SJCRH30 (cell line): ENCODE results near the gene FBXW9. TPM values are rescaled to one million over a fixed set of nuclear protein-coding genes. Genes with fewer than 3 reads are reported as not detected.
"Not testable (repeated sequence)": the region's sequence is repeated elsewhere in the genome, so short reads cannot be mapped to it uniquely, and the experiment has no call there.

Source experiments
- DNase-seq, 2 experiments: peaks; one replicate each; pipeline ENCODE4 v3.0.0-alpha.2; 2015 to 2020
- H3K27ac ChIP-seq: fragments of 250-450 bp; sonication (Bioruptor Pico); 2 replicates; pipeline ENCODE4 v1.5.1; 2020; ENCODE audit warnings: mild to moderate bottlenecking, moderate library complexity
- H3K27me3 ChIP-seq: fragments of 250-450 bp; sonication (Bioruptor Pico); 2 replicates; pipeline ENCODE4 v1.5.1; 2020; ENCODE audit warnings: mild to moderate bottlenecking, moderate library complexity
- H3K36me3 ChIP-seq: fragments of 250-450 bp; sonication (Bioruptor Pico); 2 replicates; pipeline ENCODE4 v1.5.1; 2020; ENCODE audit warnings: mild to moderate bottlenecking, moderate library complexity
- H3K4me1 ChIP-seq: fragments of 250-450 bp; sonication (Bioruptor Pico); 2 replicates; pipeline ENCODE4 v1.5.1; 2020; ENCODE audit warnings: mild to moderate bottlenecking, moderate library complexity
- H3K4me3 ChIP-seq: fragments of 250-450 bp; sonication (Bioruptor Pico); 2 replicates; pipeline ENCODE4 v1.5.1; 2020; ENCODE audit warnings: mild to moderate bottlenecking, moderate library complexity
- H3K9me3 ChIP-seq: fragments of 250-450 bp; sonication (Bioruptor Pico); replicated peaks from 2 replicates; pipeline ENCODE4 v1.5.1; 2020; ENCODE audit warnings: mild to moderate bottlenecking, moderate library complexity
- total RNA-seq: library from RNA; depleted of rRNA; stranded (reverse); fragments of >200 nt; shearing (Covaris generic); gene quantifications from 2 replicates; pipeline ENCODE4 v1.2.3, GENCODE V29; 2014; rRNA removed

FBXW9 gene
- total RNA-seq: 7.8 and 8.3 TPM in 2 replicates

DNA sequence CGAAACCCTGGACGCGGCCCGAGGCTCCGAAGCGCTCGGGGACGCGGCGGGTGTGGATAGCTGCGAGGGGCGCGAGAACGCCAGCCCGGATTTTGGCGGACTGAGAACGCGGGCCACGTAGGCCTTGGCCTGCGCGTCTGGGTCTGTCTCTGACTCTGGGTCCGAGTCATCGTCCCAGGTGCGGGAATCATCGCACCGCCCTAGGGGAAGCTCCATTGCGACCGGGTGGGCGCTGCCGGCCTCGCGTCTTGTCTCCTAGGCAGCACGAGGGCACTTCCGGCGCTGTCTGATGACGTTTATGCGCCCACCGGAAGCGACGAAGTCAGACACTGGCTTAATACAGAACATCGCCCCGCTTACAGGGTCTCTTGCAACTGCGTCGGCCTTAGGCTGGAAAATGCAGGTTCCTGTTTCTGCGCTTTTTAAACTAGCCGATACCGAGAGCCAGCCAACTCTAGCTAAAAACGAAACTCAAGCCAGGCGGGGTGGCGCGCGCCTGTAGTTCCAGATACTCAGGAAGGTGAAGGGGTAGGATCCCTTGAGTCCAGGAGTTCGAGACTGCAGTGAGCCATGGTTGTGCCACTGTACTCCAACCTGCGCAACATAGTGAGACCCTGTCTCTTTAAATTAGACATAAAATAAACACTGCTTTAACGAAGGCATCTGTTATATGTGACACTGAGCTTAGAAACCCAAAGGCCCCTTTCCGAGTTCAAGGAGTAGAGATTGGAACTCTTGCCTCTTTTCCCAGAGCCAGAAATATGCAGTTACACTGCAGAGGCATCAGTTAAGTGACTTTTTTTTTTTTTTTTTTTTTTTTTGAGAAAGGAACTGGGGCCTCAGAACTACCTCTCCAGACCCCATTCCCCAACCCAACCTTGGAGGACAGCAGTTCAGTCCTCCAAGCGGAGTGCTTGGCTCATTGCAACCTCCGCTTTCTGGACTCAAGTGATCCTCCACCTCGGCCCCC, at the start of gene FBXW9:
Gene FBXW9, minus strand, starts transcription at position 266 of the 970 bp plus-strand sequence. Its CDS starts 50 bp downstream, at position 216.
- H3K27ac ChIP-seq: peak within 1 kb of the TSS; percentile 9; the same call in 1 of the 2 replicates
- peaks cover 3% of the 10 kb centered on the region; the same call in 1 of the 2 replicates for H3K4me1 ChIP-seq
- DNase-seq: peak; percentile 98 to 99
- no peaks in the 10 kb centered on the region for H3K9me3 ChIP-seq
- H3K4me3 ChIP-seq: peak within 1 kb of the TSS; percentile 70
- no peaks in the 10 kb centered on the region for H3K27me3 ChIP-seq
- peaks cover 18% of the 10 kb centered on the region for H3K36me3 ChIP-seq

- Histone ChIP-seq H3K27ac (no peak overlapping the region), H3K4me1 (peaks cover 35% of the 10 kb centered on the region), H3K27me3 (no peaks in the 10 kb centered on the region; the same call in 1 of the 2 replicates), H3K36me3 (peaks cover 20% of the 10 kb centered on the region), H3K9me3 (no peaks in the 10 kb centered on the region), H3K4me3 (no peak overlapping the region)
- peak; percentile 92 to 95 for DNase-seq
Observed at GRCh38 chr19:12745166-12745897, 48.9 kb upstream of the FBXW9 start.

DNA sequence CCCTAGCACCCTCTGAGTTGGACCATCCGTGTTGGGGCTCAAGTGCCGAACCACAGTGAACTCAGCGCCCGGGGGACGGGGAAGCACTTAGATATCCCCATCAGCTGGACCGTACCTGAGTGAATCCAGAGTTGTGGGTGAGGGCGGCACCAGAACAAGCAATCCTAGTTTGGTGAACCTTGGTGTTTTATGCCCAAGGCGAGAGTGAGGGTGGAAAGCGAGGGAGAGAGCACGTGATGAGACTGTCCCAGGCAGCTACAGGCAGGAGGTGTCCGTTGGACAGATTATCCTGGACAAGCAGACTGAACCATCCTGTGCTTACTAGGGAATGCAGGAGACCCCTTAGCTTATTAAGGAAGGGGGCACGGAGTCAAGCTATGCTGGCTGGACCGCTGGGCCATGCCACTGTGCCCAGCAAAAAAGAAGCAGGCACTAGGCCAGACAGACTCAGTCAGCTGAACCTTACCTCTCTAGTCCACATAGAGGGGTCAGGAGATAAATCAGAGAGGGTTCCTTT, 41.5 kb upstream of the FBXW9 start:
- H3K27me3 ChIP-seq: no peaks in the 10 kb centered on the region
- H3K4me1 ChIP-seq: peaks cover 10% of the 10 kb centered on the region; the same call in 1 of the 2 replicates
- no peak for DNase-seq
- no peaks in the 10 kb centered on the region for H3K9me3 ChIP-seq
- peak overlapping the region; percentile 82 for H3K4me3 ChIP-seq
- H3K27ac ChIP-seq: peak overlapping the region; percentile 99
- peaks cover 8% of the 10 kb centered on the region for H3K36me3 ChIP-seq

- DNase-seq: peak; percentile 100
Observed at GRCh38 chr19:12736995-12737834, 40.8 kb upstream of the FBXW9 start, which contains the start of gene GET3. GET3 (plus strand) TSS chr19:12737497; CDS start chr19:12737506, 9 bp downstream.

DNA sequence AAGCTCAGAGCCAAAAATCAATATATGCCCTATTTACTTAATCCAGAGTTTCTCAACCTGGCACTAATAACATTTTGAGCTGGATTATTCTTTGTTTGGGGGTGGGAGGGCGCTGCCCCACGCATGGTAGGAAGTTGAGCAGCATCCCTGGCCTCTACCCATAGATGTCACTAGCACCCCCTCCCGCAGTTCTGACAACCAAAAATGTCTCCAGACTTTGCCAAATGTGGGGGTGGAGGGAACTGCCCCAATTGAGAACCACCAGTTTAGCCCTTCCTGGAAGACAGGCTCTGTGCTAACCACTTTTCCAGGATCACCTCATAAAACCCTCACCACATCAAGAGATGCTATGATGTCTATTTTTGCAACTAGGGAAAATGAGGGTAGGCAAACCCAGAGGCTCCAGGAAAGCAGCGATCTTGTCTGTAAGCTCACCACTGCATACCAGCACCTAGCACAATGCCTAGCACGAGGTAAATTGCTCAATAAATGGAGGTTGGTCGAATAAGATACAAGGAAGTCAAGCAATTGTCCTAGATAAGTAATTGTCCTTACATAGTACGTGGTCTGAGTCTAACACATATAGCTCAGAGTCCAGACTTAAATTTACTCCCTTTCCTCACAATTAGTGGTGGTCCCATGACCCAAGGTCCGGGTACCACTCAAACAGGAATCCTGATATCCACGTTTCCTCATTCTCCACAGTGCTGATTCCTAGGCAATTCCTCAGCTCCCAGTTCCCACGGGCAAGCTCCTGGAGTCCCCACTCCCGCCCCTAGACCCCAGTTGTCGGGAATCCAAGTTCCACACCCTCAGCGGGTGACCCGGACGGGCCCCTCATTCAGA, 37.2 kb upstream of the FBXW9 start:
- peaks cover 34% of the 10 kb centered on the region for H3K36me3 ChIP-seq

More at GRCh38 chr19:12736995-12737834, 40.8 kb upstream of the FBXW9 start, which contains the start of gene GET3:
- Histone ChIP-seq H3K4me1 (peaks cover 10% of the 10 kb centered on the region; the same call in 1 of the 2 replicates), H3K36me3 (peaks cover 7% of the 10 kb centered on the region), H3K27ac (peak within 1 kb of the TSS; percentile 99), H3K4me3 (peak within 1 kb of the TSS; percentile 82), H3K27me3 (no peaks in the 10 kb centered on the region), H3K9me3 (no peaks in the 10 kb centered on the region)

DNA sequence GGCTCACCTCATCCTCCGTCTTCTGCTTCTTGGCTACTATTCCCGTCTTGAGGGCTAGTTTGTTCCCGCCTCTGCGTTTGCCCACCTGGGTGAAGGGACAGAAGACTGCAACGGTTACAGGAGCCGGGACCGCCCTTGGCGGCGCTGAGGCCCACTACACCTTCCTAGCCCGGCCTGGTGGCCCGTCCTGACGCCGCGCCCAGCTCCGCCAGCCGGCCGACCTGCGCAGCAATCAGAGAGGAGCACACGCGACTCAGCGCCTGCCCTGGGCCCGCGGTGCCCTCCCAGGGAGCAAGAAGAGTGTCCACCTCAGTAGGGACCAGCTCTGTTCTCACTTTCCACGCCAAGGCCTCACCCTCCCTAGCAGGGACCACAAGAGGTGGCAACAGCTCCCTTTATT, 34.9 kb upstream of the FBXW9 start:
- no peak for DNase-seq
- Histone ChIP-seq H3K4me1 (peaks cover 8% of the 10 kb centered on the region; the same call in 1 of the 2 replicates), H3K36me3 (peaks cover 39% of the 10 kb centered on the region), H3K27ac (no peak overlapping the region), H3K9me3 (no peaks in the 10 kb centered on the region), H3K27me3 (no peaks in the 10 kb centered on the region), H3K4me3 (no peak overlapping the region)

More for the DNA sequence above, 37.2 kb upstream of the FBXW9 start:
- Histone ChIP-seq H3K9me3 (no peaks in the 10 kb centered on the region), H3K27me3 (no peaks in the 10 kb centered on the region), H3K27ac (peak overlapping the region; percentile 92), H3K4me1 (peaks cover 10% of the 10 kb centered on the region; the same call in 1 of the 2 replicates), H3K4me3 (peak overlapping the region; percentile 98)
- peak; percentile 68 for DNase-seq

DNA sequence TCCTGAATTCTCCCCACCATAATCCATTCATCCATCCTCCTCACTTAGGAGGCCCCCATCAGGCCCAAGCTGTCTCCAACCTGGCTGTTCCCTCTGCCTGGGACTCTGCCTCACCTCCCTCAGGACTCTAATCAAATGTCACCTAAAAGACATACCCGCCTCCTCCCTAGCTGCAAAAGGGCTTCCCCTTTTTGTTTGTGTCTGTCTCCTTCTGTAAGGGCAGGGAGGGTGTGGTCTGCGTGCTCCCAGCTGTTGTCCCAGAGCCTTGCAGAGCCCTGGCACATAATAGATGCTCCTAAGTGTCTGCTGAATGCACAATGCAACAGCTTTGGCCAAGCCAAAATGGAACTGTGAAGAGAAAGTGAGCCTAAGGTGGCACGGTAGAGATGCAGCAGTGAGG, 33.6 kb upstream of the FBXW9 start:
- Histone ChIP-seq H3K4me1 (peaks cover 3% of the 10 kb centered on the region; the same call in 1 of the 2 replicates), H3K27ac (no peak overlapping the region), H3K4me3 (no peak overlapping the region), H3K9me3 (no peaks in the 10 kb centered on the region), H3K27me3 (no peaks in the 10 kb centered on the region), H3K36me3 (peaks cover 39% of the 10 kb centered on the region)
- DNase-seq: no peak

DNA sequence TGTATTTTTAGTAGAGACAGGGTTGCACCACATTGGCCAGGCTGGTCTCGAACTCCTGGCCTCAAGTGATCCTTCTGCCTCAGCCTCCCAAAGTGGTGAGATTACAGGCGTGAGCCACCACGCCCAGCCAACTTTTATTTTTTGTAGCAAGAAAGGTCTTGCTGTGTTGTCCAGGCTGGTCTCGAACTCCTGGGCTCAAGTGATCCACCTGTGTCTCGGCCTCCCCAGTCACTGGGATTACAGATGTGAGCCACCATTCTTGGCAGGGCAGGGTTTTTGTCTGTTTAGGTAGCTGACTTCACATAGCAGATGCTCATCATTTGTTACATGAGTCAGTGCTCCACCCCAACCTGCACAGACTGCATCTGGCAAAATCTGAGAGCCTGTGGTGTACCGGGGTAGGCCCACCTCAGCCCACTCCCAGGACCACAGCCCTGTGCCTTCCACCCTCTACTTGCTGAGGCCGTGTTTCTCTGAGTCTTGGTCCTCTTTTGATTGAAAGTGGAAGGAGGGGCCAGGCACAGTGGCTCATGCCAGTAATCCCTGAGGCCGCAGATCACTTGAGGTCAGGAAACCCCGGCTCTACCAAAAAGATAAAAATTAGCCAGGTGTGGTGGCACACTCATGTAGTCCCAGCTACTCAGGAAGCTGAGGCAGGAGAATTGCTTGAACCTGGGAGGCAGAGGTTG, 31.5 kb upstream of the FBXW9 start:
- no peak for DNase-seq
- no peak overlapping the region for H3K27ac ChIP-seq
- H3K9me3 ChIP-seq: no peaks in the 10 kb centered on the region
- H3K27me3 ChIP-seq: no peaks in the 10 kb centered on the region
- peaks cover 2% of the 10 kb centered on the region; the same call in 1 of the 2 replicates for H3K4me1 ChIP-seq
- no peak overlapping the region for H3K4me3 ChIP-seq
- H3K36me3 ChIP-seq: peaks cover 39% of the 10 kb centered on the region

- Histone ChIP-seq H3K9me3 (no peaks in the 10 kb centered on the region), H3K4me3 (no peak overlapping the region), H3K27me3 (no peaks in the 10 kb centered on the region), H3K27ac (no peak overlapping the region), H3K4me1 (peaks cover 2% of the 10 kb centered on the region; the same call in 1 of the 2 replicates), H3K36me3 (peaks cover 37% of the 10 kb centered on the region)
- no peak for DNase-seq
Observed at GRCh38 chr19:12726988-12727316, 30.5 kb upstream of the FBXW9 start.

DNA sequence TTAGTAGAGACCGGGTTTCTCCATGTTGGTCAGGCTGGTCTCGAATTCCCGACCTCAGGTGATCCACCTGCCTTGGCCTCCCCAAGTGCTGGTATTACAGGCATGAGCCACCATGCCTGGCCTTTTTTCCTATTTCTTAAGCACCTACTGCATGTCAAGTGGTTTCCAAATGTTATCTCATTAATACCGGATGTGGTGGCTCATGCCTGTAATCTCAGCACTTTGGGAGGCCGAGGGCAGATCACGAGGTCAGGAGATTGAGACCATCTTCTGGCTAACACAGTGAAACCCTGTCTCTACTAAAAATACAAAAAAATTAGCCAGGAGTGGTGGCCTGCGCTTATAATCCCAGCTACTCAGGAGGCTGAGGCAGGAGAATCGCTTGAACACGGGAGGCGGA, 29.2 kb upstream of the FBXW9 start:
- H3K27ac ChIP-seq, H3K27me3 ChIP-seq: not testable (repeated sequence)

GRCh38 chr19:12723641-12724426, 27.4 kb upstream of the FBXW9 start, which contains the start of gene TNPO2:
TNPO2 (minus strand) TSS chr19:12723932; CDS start chr19:12720977, 2,955 bp downstream.
- peak; percentile 95 to 96 for DNase-seq

More for the DNA sequence above, 29.2 kb upstream of the FBXW9 start:
- DNase-seq, H3K4me1 ChIP-seq, H3K9me3 ChIP-seq, H3K4me3 ChIP-seq: not testable (repeated sequence)
- peaks cover 25% of the 10 kb centered on the region for H3K36me3 ChIP-seq

GRCh38 chr19:12723381-12723640, 26.9 kb upstream of the FBXW9 start:
- peaks cover 2% of the 10 kb centered on the region; the same call in 1 of the 2 replicates for H3K4me1 ChIP-seq
- peaks cover 18% of the 10 kb centered on the region for H3K36me3 ChIP-seq
- H3K9me3 ChIP-seq: no peaks in the 10 kb centered on the region
- peak overlapping the region; percentile 84 for H3K27ac ChIP-seq
- peak overlapping the region; percentile 78 for H3K4me3 ChIP-seq
- no peaks in the 10 kb centered on the region for H3K27me3 ChIP-seq
- DNase-seq: no peak

More at GRCh38 chr19:12723641-12724426, 27.4 kb upstream of the FBXW9 start, which contains the start of gene TNPO2:
- Histone ChIP-seq H3K4me1 (peaks cover 2% of the 10 kb centered on the region; the same call in 1 of the 2 replicates), H3K27ac (peak within 1 kb of the TSS; percentile 84), H3K36me3 (peaks cover 14% of the 10 kb centered on the region), H3K27me3 (no peaks in the 10 kb centered on the region), H3K4me3 (peak within 1 kb of the TSS; percentile 78), H3K9me3 (no peaks in the 10 kb centered on the region)
